GM21737 (cell line): ENCODE data around the gene POLR1G.
"Not testable (repeated sequence)": the region's sequence is repeated elsewhere in the genome, so short reads cannot be mapped to it uniquely, and the experiment has no call there.

Source experiments
- ATAC-seq: cut with Tn5 transposase; IDR thresholded peaks from one replicate; pipeline ENCODE4 v1.9.1; 2021; ENCODE audit warnings: mild to moderate bottlenecking, moderate library complexity; ENCODE audit not compliant: unreplicated experiment

Gene POLR1G

GRCh38 chr19:45419895-45420294, 13.5 kb downstream of the POLR1G start:
- ATAC-seq: no peak

GRCh38 chr19:45420356-45420755, 13.9 kb downstream of the POLR1G start:
- ATAC-seq: no peak

- ATAC-seq: no peak
These were observed 14.4 kb downstream of the POLR1G start for GRCh38 chr19:45420871-45421270.

- no peak for ATAC-seq
These were observed 15.6 kb downstream of the POLR1G start for GRCh38 chr19:45421947-45422498.

GRCh38 chr19:45423033-45423588, 16.7 kb downstream of the POLR1G start:
- ATAC-seq: no peak

- ATAC-seq: peak; percentile 61
These were observed 17.2 kb downstream of the POLR1G start, which contains the start of gene ERCC1 for GRCh38 chr19:45423589-45424190. TSS of gene ERCC1 (minus strand) at chr19:45423917. CDS start at chr19:45423374, 543 bp downstream.

GRCh38 chr19:45424191-45425058, 18.0 kb downstream of the POLR1G start:
- ATAC-seq: peak; percentile 28

- ATAC-seq: no peak
These were observed 22.2 kb downstream of the POLR1G start for GRCh38 chr19:45428384-45429231.

GRCh38 chr19:45429896-45430295, 23.5 kb downstream of the POLR1G start:
- not testable (repeated sequence) for ATAC-seq

GRCh38 chr19:45431008-45431407, 24.6 kb downstream of the POLR1G start:
- ATAC-seq: not testable (repeated sequence)

- not testable (repeated sequence) for ATAC-seq
These were observed 26.1 kb downstream of the POLR1G start for GRCh38 chr19:45432543-45432942.

- no peak for ATAC-seq
These were observed 30.9 kb downstream of the POLR1G start for GRCh38 chr19:45437328-45437727.

- no peak for ATAC-seq
These were observed 32.7 kb downstream of the POLR1G start for GRCh38 chr19:45439190-45439568.

GRCh38 chr19:45439569-45440258, 33.3 kb downstream of the POLR1G start:
- ATAC-seq: peak; percentile 53

- ATAC-seq: no peak
These were observed 33.8 kb downstream of the POLR1G start for GRCh38 chr19:45440259-45440638.

GRCh38 chr19:45440873-45441654, 34.6 kb downstream of the POLR1G start:
- no peak for ATAC-seq

GRCh38 chr19:45442408-45442777, 35.9 kb downstream of the POLR1G start:
- no peak for ATAC-seq

- no peak for ATAC-seq
These were observed 36.5 kb downstream of the POLR1G start for GRCh38 chr19:45442778-45443461.
